ENCODE measurements around the gene PCSK6. TPM values are rescaled to one million over a fixed set of nuclear protein-coding genes. Genes with fewer than 3 reads are reported as not detected.

The PCSK6 gene
- total RNA-seq, 2 experiments from 2014 or later, result 0.28 TPM; not detected in 1

- POLR2A ChIA-PET, result no interaction called here
- Histone ChIP-seq H3K9me3 (ENCODE audit: control insufficient read depth in 1 of 2, insufficient read depth in 1 of 2, low read length in 2 of 2) (peaks cover 0 to 7% of the 10 kb centered on the region in 2 experiments), H3K36me3 (ENCODE audit: insufficient read depth, low read length) (no peaks in the 10 kb centered on the region), H3K4me1 (ENCODE audit: insufficient read depth, low read length) (peaks cover 5% of the 10 kb centered on the region), H3K4me3 (ENCODE audit: low read length) (no peak overlapping the region), H3K27me3 (ENCODE audit: control insufficient read depth in 1 of 2, insufficient read depth in 2 of 2, low read length in 2 of 2) (peaks cover 8 to 28% of the 10 kb centered on the region in 2 experiments), H3K27ac (ENCODE audit: low read depth in 1 of 2, low read length in 2 of 2) (no peak overlapping the region)
- H3K4me1 Mint-ChIP-seq (ENCODE audit: low read depth), result no peaks in the 10 kb centered on the region
- ATAC-seq (ENCODE audit: poor library complexity) (no peak), DNase-seq (no peak)
- TF ChIP-seq CTCF (IDR thresholded peaks at IDR 0.05), result no peak
- H3K9me3 Mint-ChIP-seq, result no peaks in the 10 kb centered on the region
- CTCF ChIA-PET, result no interaction called here
- intact Hi-C loops (cut with DNase I, micrococcal nuclease), result no loop called here
- H3K4me3 Mint-ChIP-seq, result no peak overlapping the region
- peaks cover 65% of the 10 kb centered on the region for H3K27me3 Mint-ChIP-seq
- no peak overlapping the region for H3K27ac Mint-ChIP-seq
- H3K36me3 Mint-ChIP-seq (ENCODE audit: low read depth), result no peaks in the 10 kb centered on the region
These were observed 91.9 kb downstream of the PCSK6 start for GRCh38 chr15:101397521-101398003.

- no peak overlapping the region for H3K27ac Mint-ChIP-seq
- peaks cover 69% of the 10 kb centered on the region for H3K27me3 Mint-ChIP-seq
- no peaks in the 10 kb centered on the region for H3K36me3 Mint-ChIP-seq (ENCODE audit: low read depth)
- TF ChIP-seq CTCF (IDR thresholded peaks at IDR 0.05), result no peak
- intact Hi-C loops (cut with DNase I, micrococcal nuclease), result no loop called here
- POLR2A ChIA-PET, result no interaction called here
- Histone ChIP-seq H3K36me3 (ENCODE audit: insufficient read depth, low read length) (no peaks in the 10 kb centered on the region), H3K4me1 (ENCODE audit: insufficient read depth, low read length) (peaks cover 5% of the 10 kb centered on the region), H3K27me3 (ENCODE audit: control insufficient read depth in 1 of 2, insufficient read depth in 2 of 2, low read length in 2 of 2) (peaks cover 8 to 28% of the 10 kb centered on the region in 2 experiments), H3K9me3 (ENCODE audit: control insufficient read depth in 1 of 2, insufficient read depth in 1 of 2, low read length in 2 of 2) (peaks cover 0 to 7% of the 10 kb centered on the region in 2 experiments), H3K27ac (ENCODE audit: low read depth in 1 of 2, low read length in 2 of 2) (no peak overlapping the region), H3K4me3 (ENCODE audit: low read length) (no peak overlapping the region)
- DNase-seq, result no peak
- no peaks in the 10 kb centered on the region for H3K4me1 Mint-ChIP-seq (ENCODE audit: low read depth)
- no peaks in the 10 kb centered on the region for H3K9me3 Mint-ChIP-seq
- no peak overlapping the region for H3K4me3 Mint-ChIP-seq
- CTCF ChIA-PET, result no interaction called here
- ATAC-seq (ENCODE audit: poor library complexity), result no peak
These were observed 92.8 kb downstream of the PCSK6 start for GRCh38 chr15:101396484-101397261.

- no peak for TF ChIP-seq CTCF (IDR thresholded peaks at IDR 0.05)
- CTCF ChIA-PET, result no interaction called here
- ATAC-seq (ENCODE audit: poor library complexity) (no peak), DNase-seq (no peak)
- Mint-ChIP-seq H3K4me1 (ENCODE audit: low read depth) (no peaks in the 10 kb centered on the region), H3K4me3 (no peak overlapping the region), H3K36me3 (ENCODE audit: low read depth) (no peaks in the 10 kb centered on the region), H3K9me3 (no peaks in the 10 kb centered on the region), H3K27ac (no peak overlapping the region), H3K27me3 (peaks cover 58% of the 10 kb centered on the region)
- Histone ChIP-seq H3K27ac (ENCODE audit: low read depth in 1 of 2, low read length in 2 of 2) (no peak overlapping the region), H3K9me3 (ENCODE audit: control insufficient read depth in 1 of 2, insufficient read depth in 1 of 2, low read length in 2 of 2) (no peaks in the 10 kb centered on the region), H3K36me3 (ENCODE audit: insufficient read depth, low read length) (no peaks in the 10 kb centered on the region), H3K4me1 (ENCODE audit: insufficient read depth, low read length) (peaks cover 5% of the 10 kb centered on the region), H3K4me3 (ENCODE audit: low read length) (no peak overlapping the region), H3K27me3 (ENCODE audit: control insufficient read depth in 1 of 2, insufficient read depth in 2 of 2, low read length in 2 of 2) (peaks cover 12 to 21% of the 10 kb centered on the region in 2 experiments)
- POLR2A ChIA-PET, result no interaction called here
- intact Hi-C loops (cut with DNase I, micrococcal nuclease), result no loop called here
These were observed 94.9 kb downstream of the PCSK6 start for GRCh38 chr15:101394654-101395053.

All from CD4-positive, alpha-beta T cell (primary cell).